HG03571 (cell line): Measurements from ENCODE around the gene USH1C.

ENCODE experiments used
- ATAC-seq: cut with Tn5 transposase; IDR thresholded peaks from one replicate; pipeline ENCODE4 v1.9.1; 2021; ENCODE audit not compliant: unreplicated experiment

USH1C gene

DNA sequence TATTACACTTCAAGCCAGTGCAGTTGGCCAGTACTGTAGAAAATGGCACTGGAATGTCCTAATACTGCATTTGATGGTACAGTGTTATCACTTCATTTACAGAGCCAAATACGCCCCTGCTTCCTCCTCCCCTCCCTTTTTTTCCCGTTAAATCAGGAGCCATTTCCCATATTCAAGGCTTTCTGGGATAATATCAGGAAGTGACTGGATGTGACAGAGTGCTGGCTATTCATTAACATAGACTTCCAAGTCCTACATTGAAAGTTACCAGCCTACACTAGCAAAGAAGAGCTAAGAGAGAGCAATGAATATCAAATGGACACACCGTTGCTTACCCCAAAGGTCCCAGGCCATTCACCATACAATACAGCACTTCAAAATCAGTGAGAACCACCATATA lies 35.4 kb downstream of the USH1C start:
- ATAC-seq: no peak

DNA sequence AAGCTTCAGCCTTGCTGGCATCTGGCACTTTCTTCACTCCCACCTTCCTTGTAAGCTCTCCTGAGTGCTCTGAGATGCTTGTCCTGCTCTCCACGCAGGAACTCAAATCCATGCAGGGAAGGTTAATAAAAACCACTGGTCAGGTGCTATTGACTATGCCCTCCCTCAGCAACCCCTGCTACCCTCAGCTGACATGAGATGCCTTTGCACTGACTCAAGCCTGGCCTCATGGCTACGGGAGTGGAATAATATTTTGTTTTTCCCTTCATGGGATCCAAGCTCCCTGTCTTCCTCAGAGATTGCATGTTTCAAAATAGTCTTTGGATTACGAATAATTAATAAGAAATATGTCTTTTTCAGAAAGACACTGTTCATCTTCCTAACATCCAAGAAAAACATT lies 35.9 kb downstream of the USH1C start:
- ATAC-seq: no peak

DNA sequence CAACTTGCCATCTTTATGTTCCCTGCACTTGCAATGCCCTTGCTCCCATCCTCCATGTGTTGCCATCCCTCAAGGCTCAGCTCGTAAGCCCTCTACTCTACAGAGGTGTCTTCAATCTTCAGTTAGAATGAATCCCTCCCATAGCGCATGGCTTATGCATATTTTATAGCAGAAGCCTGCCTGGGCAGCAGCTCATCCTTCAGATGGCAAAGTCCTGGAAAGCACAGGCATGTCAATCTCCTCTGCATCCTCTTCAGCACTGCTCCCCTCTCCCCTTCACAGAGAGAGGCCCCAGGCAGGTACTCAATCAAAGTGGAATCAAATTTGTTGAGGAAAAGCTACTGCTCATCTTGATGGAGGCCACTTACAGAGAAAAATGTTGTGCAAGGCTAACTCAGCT lies 36.4 kb downstream of the USH1C start:
- no peak for ATAC-seq

DNA sequence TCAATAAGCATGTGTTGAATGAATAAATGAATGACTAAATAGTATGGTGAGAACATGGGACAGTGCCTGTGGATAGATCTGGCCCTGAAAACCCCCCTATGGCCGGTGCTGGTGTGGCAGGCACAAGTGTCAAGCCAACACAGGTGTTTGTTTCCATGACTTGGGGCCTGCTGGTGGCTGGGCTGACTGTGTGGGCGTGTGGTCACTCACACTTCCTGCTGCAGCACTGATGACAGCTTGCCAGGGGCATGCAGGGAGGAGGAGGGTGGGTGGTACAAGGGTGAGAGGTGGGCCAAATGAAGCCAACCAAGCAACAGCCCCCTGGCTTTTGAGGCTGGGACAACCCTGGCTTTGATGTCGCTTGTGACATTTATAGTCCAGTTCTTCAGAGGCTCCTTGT lies 37.3 kb downstream of the USH1C start:
- no peak for ATAC-seq

DNA sequence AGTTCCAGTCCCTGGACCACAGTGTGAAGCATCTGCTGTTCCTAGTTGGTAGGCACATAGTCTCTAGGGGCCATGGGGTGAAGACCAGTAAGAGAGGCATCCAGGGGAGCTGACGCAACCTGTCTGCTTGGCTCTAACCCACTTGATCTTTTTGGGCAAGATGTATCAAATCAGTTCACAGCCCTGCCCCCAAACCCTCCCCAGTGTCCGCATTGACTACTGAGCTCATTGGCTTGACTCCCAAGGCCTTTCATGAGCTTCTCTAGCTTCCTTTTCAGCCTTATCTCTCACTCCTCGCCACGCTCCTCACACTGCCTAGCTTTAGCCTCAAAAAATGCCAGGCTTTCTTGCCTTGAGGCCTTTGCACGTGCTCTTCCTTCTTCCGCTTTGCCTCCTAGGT lies 37.9 kb downstream of the USH1C start:
- no peak for ATAC-seq

DNA sequence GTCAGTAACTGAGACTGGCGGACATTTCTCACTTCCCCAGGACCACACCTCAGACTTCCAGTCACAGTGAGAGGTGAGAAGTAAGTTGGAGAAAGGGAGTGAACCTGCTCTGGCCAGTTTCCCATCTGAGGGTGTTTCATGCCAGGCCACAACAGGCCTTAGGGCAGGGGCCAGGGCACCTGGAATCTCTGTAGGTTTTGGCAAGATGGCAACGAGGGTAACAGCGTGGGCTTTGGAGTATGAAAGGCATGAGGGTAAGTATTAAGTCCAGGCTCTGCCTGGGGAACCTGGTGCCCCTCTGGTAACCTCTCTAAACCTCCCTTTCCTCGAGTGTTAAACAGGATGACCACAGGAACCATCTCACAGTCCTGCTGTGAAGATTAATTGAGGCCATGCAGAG lies 39.1 kb downstream of the USH1C start:
- no peak for ATAC-seq

DNA sequence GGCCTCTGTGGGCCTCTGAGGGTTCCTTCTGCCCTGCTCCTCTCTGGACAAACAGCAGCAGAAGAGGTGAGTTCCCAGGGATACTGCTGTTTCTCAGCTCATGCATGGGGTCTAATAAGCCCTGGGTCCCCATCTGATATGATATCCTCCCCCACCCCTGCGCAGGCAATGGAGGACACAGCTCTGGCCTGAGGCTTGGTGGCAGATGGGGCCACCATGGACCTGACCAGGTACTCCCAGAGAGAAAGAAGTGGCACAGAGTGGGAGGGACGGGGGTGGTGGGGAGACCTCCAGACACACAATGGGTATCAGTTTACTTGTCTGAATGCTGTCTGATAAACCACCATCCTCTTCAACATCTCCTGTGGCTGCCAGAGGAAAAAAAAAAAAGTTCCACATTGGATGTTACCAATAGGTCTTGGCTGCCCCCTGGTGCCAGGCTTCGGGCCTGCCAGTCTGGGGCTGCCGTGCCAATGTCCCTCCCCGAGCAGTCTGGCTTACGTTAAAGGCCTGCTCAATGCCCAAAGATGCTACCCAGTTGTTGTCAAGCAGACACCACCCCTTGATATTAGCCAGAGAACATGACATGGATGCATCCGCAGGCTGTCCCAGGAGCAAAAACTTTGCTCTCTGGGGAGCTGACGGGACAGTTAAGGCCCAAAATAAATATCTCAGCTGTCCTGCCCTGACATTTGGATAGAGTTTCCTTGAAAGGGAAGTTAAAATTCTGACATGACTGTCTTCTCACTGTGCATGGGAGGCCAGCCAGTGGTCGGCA lies 39.7 kb downstream of the USH1C start:
- ATAC-seq: no peak

DNA sequence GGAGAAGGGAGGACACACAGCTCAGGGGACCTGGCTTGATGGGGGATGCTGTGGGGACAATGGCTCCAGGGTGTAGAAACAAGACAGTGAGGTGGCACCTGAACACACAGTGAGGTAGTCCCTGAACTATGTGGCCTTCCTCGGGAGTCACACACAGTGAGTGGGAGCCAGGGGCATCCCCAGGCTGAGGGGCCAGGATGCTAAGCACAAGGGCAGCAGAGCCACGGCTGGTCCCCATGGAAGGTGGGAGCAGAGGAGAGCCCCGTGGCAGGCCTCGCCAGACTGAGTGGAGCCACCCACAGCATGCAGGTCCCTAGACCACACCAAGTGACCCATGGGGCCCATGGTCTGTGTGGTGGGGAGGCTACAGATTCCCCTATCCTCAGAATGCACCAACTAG lies 41.6 kb downstream of the USH1C start:
- no peak for ATAC-seq

DNA sequence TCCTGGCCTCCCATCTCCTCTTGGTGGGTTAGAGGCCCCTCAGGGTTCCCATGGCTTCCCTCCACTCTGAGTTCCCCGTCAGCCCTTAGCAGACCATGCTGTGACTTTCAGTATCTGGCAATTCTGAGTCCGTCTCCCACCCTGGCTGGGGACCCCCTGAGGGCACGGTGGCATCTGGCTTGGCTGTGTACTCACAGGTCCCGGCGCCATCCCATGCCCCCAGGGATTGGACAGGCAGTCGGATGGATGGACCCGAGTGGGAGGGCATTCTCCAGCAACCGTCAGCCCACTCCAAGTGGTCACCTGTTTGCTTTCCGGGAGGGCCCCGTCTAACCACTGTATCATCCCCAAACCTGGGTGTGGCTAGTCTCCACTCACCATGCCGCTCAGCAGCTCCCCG lies 43.5 kb downstream of the USH1C start:
- no peak for ATAC-seq

DNA sequence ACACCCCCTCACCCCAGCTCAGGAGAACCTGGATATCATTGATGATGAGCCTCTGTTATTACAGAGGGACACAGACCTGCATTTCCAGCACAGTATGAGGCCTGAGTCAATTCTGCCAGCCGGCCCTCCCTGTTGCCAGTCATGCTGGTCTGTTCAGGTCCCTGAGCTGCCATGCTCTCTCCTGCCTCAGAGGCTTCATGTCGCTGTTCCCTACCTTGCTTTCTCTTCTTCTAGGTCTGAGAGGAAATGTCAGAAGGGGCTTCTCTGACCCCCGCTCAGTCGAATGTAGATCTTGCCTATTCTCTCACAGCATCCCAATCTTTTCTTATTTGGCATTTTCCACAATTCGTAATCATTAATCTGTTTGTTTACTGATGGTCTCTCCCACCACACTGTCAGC lies 45.7 kb downstream of the USH1C start:
- no peak for ATAC-seq

DNA sequence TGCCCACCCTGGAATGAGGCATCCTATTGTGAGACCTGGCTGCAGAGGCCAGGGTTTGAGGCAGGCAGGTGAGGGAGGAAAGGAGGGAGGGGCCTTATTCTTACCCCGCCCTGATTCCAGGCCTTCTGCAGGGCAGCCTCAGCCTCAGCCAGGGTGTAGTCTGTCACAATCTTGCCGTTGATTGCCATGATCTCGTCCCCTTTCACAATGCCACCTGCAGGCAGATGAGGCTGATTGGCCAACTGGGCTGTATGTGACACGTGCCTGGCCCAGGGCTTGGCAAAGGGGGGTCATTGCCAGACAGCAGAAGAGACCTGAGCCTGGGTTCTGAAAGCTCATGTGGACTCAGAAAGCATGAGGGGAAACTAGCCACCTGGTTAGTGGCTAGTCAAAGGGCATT lies 46.2 kb downstream of the USH1C start:
- ATAC-seq: no peak

DNA sequence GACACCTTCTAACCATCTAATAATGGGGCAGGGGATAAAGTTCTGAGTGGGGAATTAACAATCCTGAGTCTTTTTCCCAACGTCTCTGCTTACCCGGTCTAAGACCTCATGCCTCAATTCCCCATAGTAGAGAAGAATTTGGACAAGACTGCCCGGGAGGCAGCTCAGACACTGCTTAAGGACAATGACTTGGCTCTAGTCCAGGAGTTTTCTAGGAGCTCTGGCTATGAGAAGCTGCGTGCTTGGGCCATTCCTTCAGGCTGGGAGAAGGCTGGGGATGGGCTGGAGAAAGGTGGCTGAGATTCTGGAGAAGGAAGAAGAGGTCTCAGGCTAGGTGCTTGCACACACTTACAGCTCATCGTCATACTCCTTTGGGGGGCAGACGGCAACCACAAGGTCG lies 47.8 kb downstream of the USH1C start:
- ATAC-seq: no peak

DNA sequence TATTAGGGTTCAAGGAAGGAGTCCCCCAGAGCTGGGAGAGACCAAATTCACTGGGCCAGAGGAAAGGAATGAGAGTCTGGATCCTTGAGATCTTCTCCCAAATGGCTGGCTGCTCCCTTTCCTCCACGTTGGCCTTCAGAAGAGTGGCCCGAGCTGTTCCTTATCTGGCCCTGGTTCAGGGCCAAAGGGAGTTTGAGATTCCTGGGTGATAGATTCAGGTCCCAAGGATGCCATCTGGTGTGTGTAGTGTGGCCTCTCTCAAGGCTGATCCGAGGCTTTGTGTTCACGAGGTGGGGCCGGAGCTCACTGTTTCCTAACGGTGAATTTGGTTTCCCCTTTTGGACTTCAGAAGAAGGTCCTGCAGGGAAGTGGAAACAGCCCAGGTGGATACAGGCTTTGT lies 50.2 kb downstream of the USH1C start:
- no peak for ATAC-seq

DNA sequence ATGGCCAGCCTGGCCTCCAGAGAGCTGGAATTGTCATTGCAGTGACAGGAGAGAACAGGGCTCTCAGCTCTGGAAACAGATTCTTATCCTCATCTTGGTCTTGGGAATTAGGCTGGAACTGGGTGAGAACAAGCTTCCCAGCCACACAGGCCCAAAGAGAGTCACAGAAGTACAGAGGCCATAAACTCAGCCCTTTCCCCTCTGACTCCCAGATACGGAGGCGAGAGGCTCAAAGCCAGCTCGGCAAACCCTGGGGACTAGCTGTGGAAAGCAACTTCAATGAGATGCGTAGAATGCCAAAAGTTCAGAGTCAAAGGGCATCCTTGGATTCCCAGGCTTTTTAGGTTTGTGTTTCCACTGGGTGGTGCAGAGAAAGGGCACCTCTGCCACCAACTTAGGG lies 53.3 kb downstream of the USH1C start:
- ATAC-seq: no peak

DNA sequence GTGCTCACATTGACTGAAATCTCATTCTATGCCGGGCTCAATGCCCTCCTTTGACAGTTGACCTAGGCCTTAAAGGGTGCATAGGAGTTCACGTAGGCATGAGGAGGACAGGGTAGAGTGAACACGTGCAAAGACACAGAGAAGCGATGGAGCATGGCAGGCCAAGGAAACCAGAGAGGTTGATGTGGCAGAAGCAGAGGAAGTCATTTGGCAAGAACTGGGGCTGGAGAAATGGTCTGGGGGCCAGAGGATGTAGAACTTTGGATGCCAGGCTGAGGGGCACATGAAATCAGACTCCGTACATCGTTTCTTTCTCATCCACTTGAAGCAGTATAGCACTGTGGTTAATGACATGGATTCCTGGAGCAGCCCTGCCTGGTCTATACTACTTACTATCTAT lies 54.0 kb downstream of the USH1C start:
- ATAC-seq: no peak

DNA sequence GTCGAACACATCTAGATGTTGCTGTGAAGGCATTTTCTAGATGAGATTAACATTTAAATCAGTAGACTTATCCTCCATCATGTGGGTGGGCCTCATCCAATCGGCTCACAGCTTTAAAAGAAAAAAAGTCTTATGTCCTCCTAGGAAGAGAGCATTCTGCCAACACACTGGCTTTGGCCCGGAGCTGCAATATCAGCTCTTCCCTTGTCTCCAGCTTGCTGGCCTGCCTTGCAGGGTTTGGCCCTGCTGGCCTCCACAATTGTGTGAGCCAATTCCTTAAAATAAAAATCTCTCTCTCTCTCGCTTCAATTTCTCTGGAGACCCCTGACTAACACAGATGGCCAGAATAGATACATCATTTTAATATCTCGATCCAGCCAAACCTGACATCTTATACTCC lies 54.5 kb downstream of the USH1C start:
- ATAC-seq: no peak

DNA sequence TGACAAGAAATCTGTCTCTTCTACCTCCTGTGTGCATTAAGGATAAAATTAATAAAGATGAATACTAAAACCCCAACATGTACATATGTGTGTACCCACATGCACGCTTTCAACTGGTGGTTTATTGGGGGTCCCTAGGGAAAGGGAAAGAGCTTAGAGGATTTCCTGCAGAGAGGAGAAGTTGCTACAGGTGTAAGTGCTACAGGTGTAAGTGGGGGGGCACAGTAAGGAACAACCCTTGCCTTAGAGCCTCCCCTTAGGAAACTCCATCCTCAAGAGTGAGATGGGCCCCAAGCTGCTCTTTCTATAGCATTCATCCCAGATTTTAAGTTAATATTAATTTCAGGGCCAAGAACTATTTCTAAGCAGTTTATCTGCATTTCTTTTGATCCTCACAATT lies 55.7 kb downstream of the USH1C start:
- no peak for ATAC-seq

DNA sequence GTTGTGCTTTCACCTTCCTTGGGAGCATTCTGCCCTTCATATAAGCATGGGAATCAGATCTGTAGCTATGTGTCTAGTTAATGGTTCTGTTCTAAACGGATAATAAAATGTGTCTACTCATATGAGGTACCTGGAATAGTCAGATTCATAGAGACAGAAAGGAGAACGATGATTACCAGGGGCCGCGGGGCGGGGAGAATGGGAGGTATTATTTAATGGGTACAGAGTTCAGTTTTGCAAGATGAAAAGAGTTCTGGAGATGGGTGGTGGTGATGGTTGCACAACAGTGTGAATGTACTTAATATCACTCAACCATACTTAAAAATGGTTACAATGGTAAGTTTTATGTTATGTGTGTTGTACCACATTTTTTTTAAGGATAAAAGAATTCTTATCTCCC lies 57.6 kb downstream of the USH1C start:
- ATAC-seq: no peak

DNA sequence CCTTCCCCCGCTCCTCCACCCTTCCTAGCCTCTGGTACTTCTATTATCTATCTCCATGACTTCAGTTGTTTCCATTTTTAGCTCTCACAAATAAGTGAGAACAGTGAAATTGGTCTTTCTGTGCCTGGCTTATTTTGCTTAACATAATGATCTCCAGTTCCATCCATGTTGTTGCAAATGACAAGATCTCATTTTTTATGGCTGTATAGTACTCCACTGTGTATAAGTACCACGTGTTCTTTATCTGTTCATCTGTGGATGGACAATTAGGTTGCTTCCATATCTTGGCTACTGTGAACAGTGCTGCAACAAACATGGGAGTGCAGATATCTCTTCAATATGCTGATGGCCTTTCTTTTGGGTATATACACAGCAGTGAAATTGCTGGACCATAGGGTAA lies 60.7 kb downstream of the USH1C start:
- no peak for ATAC-seq

DNA sequence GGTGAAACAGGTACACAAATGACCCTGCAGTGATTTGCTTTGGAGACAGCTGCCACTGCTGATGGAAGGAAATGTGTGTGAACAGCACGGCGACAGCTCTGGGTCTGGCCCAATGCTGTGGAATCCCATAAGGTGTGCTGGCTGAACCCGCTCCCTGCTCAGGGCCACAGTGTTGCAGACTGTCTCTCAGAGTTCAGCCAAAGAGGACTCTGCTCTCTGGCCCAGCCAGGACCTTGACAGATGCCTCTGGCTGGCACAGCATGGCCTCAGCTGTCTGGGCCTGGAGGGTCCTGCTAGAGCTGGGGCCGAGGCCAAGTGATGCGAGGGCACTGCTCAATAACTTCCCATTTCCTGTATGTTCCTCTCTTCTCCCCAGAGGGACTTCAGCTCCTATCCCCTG lies 62.3 kb downstream of the USH1C start:
- ATAC-seq: no peak

DNA sequence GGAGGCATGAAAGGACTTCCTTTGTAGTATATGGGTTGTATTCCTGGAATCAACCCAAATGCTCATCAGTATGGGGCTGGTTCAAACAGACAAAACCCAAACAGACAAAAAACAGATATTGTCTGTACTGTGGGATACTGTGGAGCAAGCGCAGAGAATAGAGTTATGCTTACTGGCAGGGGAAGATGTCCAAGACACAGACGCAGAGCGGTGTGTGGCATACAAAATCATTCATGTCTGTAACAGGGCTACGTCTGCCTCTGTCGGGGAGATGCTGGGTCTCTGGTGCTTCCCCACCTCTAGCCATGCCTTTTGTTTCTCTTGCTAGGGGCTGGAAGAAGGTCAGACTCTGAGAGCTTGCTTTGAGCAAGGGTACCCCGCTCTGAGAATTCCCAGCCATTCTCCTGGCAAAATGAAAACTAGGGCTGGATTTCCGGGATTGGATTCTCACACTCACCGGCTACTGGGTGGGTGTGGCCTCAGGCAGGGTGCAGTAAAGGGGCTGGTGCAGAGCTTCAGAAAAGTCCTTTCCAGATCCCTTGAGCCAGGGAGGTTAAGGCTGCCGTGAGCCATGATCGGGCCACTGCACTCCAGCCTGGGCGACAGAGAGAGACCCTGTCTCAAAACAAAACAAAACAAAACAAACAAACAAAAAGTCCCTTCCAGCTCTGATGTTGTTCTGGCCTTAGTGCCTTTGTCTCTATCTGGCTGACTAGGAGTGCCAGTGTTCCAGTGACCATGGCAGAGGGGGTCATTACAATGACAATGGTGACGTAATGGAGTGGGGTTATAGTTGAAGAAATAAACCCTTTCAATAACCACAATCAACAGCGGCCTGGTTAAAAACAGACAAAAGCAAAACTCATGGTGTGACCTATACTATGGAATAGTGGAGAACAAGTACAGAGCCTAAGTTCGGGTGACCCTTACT lies 64.7 kb downstream of the USH1C start:
- ATAC-seq: no peak

DNA sequence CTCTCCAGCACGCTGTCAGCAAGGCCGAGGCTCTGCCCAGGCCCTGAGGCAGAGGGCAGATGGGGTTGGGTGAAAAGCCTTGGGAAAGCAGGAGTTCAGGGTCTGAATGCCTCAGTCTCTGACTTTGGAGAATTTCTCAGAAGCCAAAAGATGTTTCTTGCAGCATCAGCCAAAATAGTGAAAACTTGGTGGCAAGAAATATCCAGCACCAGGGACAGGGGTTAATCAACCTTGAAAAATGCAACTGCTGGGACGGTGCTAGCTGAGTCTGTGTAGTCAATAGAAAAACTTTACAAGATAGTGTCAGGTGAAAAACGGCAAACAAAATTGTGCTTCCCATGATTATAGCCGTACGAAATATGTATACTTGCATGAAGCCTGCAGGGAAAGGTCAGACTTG lies 66.1 kb downstream of the USH1C start:
- ATAC-seq: no peak
